GM23338 (cell line): Measurements from ENCODE around the gene DFFB. TPM values are rescaled to one million over a fixed set of nuclear protein-coding genes. Genes with fewer than 3 reads are reported as not detected.

Experiments
- ATAC-seq: fragments of 200-7000 bp; cut with Tn5 transposase; 3 replicates; pipeline ENCODE4 v1.9.1; 2020
- DNase-seq: peaks from one replicate; pipeline ENCODE4 v3.0.0-alpha.2; 2015; ENCODE audit warnings: low spot score
- H2AFZ ChIP-seq: fragments of 200-600 bp; sonication (generic); 2 replicates; pipeline ENCODE4 v1.8.0; 2016; ENCODE audit warnings: antibody characterized with exemption, mild to moderate bottlenecking, moderate library complexity
- H3F3A ChIP-seq: fragments of 200-600 bp; sonication (generic); replicated peaks from 2 replicates; pipeline ENCODE4 v1.8.0; 2017; ENCODE audit warnings: antibody characterized with exemption, mixed run types, low read depth
- H3K27ac ChIP-seq: fragments of 200-600 bp; sonication (generic); 2 replicates; pipeline ENCODE4 v1.6.1; 2016; ENCODE audit warnings: low read depth
- H3K27me3 ChIP-seq: fragments of 200-600 bp; sonication (generic); 2 replicates; pipeline ENCODE4 v1.8.0; 2016; ENCODE audit warnings: mild to moderate bottlenecking, mixed run types, moderate library complexity; ENCODE audit not compliant: insufficient read depth
- H3K36me3 ChIP-seq: fragments of 200-600 bp; sonication (generic); 2 replicates; pipeline ENCODE4 v1.8.0; 2016; ENCODE audit warnings: mild to moderate bottlenecking; ENCODE audit not compliant: insufficient read depth
- H3K4me1 ChIP-seq: fragments of 200-600 bp; sonication (generic); 2 replicates; pipeline ENCODE4 v1.8.0; 2016; ENCODE audit warnings: mild to moderate bottlenecking, moderate library complexity; ENCODE audit not compliant: insufficient read depth
- H3K4me2 ChIP-seq: fragments of 200-600 bp; sonication (generic); 2 replicates; pipeline ENCODE4 v1.7.1; 2017; ENCODE audit warnings: mixed run types
- H3K4me3 ChIP-seq: fragments of 200-600 bp; sonication (generic); 2 replicates; pipeline ENCODE4 v1.6.1; 2016; ENCODE audit warnings: mixed run types
- H3K79me2 ChIP-seq: fragments of 200-600 bp; sonication (generic); replicated peaks from 2 replicates; pipeline ENCODE4 v1.8.0; 2017; ENCODE audit warnings: mild to moderate bottlenecking; ENCODE audit not compliant: insufficient read depth
- H3K9me2 ChIP-seq: fragments of 200-600 bp; sonication (generic); 2 replicates; pipeline ENCODE4 v1.8.0; 2017; ENCODE audit not compliant: insufficient read depth
- H4K20me1 ChIP-seq: fragments of 200-600 bp; sonication (generic); replicated peaks from 2 replicates; pipeline ENCODE4 v1.8.0; 2017; ENCODE audit warnings: mild to moderate bottlenecking; ENCODE audit not compliant: insufficient read depth
- H3K27ac Mint-ChIP-seq: 2 replicates; pipeline ENCODE4 v1.8.0; 2020; ENCODE audit warnings: inconsistent platforms, mild to moderate bottlenecking, moderate library complexity, mixed read lengths
- H3K27me3 Mint-ChIP-seq: 3 replicates; pipeline ENCODE4 v1.8.0; 2022; ENCODE audit warnings: low read depth, mild to moderate bottlenecking, moderate library complexity, mixed read lengths, inconsistent platforms; ENCODE audit not compliant: insufficient read depth, poor library complexity
- H3K36me3 Mint-ChIP-seq: 3 replicates; pipeline ENCODE4 v1.8.0; 2021; ENCODE audit warnings: low read depth, mild to moderate bottlenecking, inconsistent platforms, moderate library complexity, mixed read lengths
- H3K4me1 Mint-ChIP-seq: 3 replicates; pipeline ENCODE4 v1.8.0; 2020; ENCODE audit warnings: mild to moderate bottlenecking, inconsistent platforms, mixed read lengths
- H3K4me3 Mint-ChIP-seq: 3 replicates; pipeline ENCODE4 v1.8.0; 2021; ENCODE audit warnings: moderate library complexity, mild to moderate bottlenecking, inconsistent platforms, mixed read lengths
- H3K9me3 Mint-ChIP-seq: 3 replicates; pipeline ENCODE4 v1.8.0; 2020; ENCODE audit warnings: moderate library complexity, mild to moderate bottlenecking, inconsistent platforms, mixed read lengths
- CREB1 ChIP-seq: fragments of 250-450 bp; sonication (Bioruptor Pico); IDR thresholded peaks from 2 replicates; pipeline ENCODE4 v1.5.0; 2020; ENCODE audit warnings: low read depth, mild to moderate bottlenecking, moderate library complexity
- EZH2 ChIP-seq: fragments of 200-600 bp; sonication (generic); IDR thresholded peaks from one replicate; pipeline ENCODE4 v1.8.0; 2017; ENCODE audit warnings: antibody characterized with exemption, mild to moderate bottlenecking, low read depth; ENCODE audit not compliant: unreplicated experiment
- EZH2phosphoT487 ChIP-seq: fragments of 200-600 bp; sonication (generic); IDR thresholded peaks from one replicate; pipeline ENCODE4 v1.8.1; 2018; ENCODE audit warnings: antibody characterized with exemption; ENCODE audit not compliant: unreplicated experiment
- JUNB ChIP-seq: IDR thresholded peaks from one replicate; pipeline ENCODE4 v1.6.1; 2016; ENCODE audit warnings: antibody characterized with exemption; ENCODE audit not compliant: unreplicated experiment
- NANOG ChIP-seq: IDR thresholded peaks from 2 replicates; pipeline ENCODE4 v1.6.1; 2016; ENCODE audit warnings: antibody characterized with exemption, borderline replicate concordance
- POLR2AphosphoS5 ChIP-seq: IDR thresholded peaks from 2 replicates; pipeline ENCODE4 v1.6.1; 2016; ENCODE audit warnings: antibody characterized with exemption, low read depth
- STAT1 ChIP-seq: IDR thresholded peaks from one replicate; pipeline ENCODE4 v1.6.1; 2016; ENCODE audit warnings: antibody characterized with exemption; ENCODE audit not compliant: unreplicated experiment
- ZNF462 ChIP-seq: fragments of 250-450 bp; sonication (Bioruptor Pico); IDR thresholded peaks from 2 replicates; pipeline ENCODE4 v1.5.0; 2020; ENCODE audit warnings: mild to moderate bottlenecking, moderate library complexity
- polyA plus RNA-seq: library from polyadenylated mRNA; unstranded; fragments of >200 nt; fragmentation: Nextera tagmentation; extraction: Ambion mirVana; gene quantifications from 2 replicates; pipeline ENCODE4 v1.2.1, GENCODE V29; 2016
- total RNA-seq: library from RNA; depleted of rRNA; stranded (reverse); fragments of >200 nt; shearing (Covaris generic); gene quantifications from 2 replicates; pipeline ENCODE4 v1.2.3, GENCODE V29; 2014
- TF ChIP-seq, protein P1 (sequence below), 2 experiments: fragments of 200-600 bp in 1 of 2; sonication (generic) in 1 of 2; conservative IDR thresholded peaks; 2 replicates each; pipeline versions ENCODE4 v1.5.1 to v1.6.1; 2016 to 2017; ENCODE audit warnings: antibody characterized with exemption in 2 of 2, low read depth in 2 of 2, mild to moderate bottlenecking in 2 of 2, moderate library complexity in 1 of 2

Gene DFFB
- total and polyA plus RNA-seq, 2 experiments from 2014 or later, result 6.5 to 18.1 TPM

DNA sequence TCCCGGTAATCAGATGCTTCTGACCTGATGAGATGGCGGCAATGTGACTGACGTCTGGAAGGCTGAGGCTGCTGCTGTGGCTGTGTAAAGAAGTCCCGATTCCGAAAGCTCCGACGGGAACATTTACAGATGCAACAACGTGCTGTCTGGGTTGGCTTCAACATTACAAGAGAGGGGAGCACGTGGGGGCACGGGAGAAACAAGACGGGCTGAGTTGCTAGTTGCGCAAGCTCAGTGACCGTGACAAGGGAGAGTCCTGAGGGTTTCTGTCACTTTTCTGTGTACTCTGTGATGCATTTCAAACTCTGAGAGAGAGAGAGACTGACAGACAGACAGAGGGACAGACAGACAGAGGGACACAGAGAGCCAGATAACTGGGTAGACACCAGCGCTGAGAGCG lies 35.4 kb upstream of the DFFB start (continued):
- TF ChIP-seq ZNF462, result no peak
- TF ChIP-seq POLR2AphosphoS5, result no peak
- no peak for TF ChIP-seq EZH2

DNA sequence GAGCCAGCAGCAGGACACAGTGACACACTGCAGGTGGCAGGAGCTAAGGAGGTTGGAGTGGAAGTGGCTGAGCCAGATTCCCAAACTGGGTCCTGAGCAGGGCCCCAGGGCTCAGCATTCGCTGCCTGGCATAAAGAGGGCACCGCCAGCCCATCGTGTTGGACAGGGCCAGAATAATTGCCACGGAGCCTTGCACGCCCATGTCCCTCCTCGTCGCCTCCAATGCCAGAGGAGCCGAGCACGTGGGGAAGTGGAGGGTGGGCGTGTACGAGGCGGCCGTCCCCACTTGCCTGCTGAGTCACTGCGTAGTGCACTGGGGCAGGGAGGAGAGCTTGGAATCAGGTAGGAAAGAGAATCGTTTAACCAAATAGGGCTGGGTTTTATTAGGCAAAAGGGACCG lies 34.9 kb upstream of the DFFB start:
- DNase-seq (no peak), ATAC-seq (no peak)
- Mint-ChIP-seq H3K27me3 (peaks cover 6% of the 10 kb centered on the region), H3K4me1 (no peaks in the 10 kb centered on the region; the same call in 2 of the 3 replicates), H3K36me3 (peaks cover 18% of the 10 kb centered on the region), H3K27ac (peak overlapping the region; percentile 46; the same call in 1 of the 2 replicates), H3K9me3 (no peaks in the 10 kb centered on the region), H3K4me3 (no peak overlapping the region)
- Histone ChIP-seq H4K20me1 (no peaks in the 10 kb centered on the region), H3K9me2 (no peaks in the 10 kb centered on the region), H3K4me1 (no peaks in the 10 kb centered on the region), H3K36me3 (no peaks in the 10 kb centered on the region), H3K27ac (no peak overlapping the region), H3K4me3 (no peak overlapping the region), H3K27me3 (no peaks in the 10 kb centered on the region), H3F3A (no peaks in the 10 kb centered on the region), H2AFZ (no peak overlapping the region), H3K4me2 (no peak overlapping the region), H3K79me2 (no peaks in the 10 kb centered on the region)
- TF ChIP-seq NANOG (no peak), STAT1 (no peak), EZH2 (no peak), POLR2AphosphoS5 (no peak), CREB1 (CRISPR knock-in tag) (no peak), EZH2phosphoT487 (no peak), JUNB (no peak)
- TF ChIP-seq, protein P1, sequence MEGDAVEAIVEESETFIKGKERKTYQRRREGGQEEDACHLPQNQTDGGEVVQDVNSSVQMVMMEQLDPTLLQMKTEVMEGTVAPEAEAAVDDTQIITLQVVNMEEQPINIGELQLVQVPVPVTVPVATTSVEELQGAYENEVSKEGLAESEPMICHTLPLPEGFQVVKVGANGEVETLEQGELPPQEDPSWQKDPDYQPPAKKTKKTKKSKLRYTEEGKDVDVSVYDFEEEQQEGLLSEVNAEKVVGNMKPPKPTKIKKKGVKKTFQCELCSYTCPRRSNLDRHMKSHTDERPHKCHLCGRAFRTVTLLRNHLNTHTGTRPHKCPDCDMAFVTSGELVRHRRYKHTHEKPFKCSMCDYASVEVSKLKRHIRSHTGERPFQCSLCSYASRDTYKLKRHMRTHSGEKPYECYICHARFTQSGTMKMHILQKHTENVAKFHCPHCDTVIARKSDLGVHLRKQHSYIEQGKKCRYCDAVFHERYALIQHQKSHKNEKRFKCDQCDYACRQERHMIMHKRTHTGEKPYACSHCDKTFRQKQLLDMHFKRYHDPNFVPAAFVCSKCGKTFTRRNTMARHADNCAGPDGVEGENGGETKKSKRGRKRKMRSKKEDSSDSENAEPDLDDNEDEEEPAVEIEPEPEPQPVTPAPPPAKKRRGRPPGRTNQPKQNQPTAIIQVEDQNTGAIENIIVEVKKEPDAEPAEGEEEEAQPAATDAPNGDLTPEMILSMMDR (conservative IDR thresholded peaks at IDR 0.05; ENCODE audit: low read depth in 2 of 2), result no peak
